Progenitor cell of endocrine pancreas (in vitro differentiated cells): Measurements from ENCODE around the gene ANXA3. TPM values are rescaled to one million over a fixed set of nuclear protein-coding genes. Genes with fewer than 3 reads are reported as not detected.

Experiments
- DNase-seq: peaks from one replicate; pipeline ENCODE4 v3.0.0; 2021; ENCODE audit warnings: low spot score; ENCODE audit not compliant: unreplicated experiment
- H3K27ac Mint-ChIP-seq: 2 replicates; pipeline ENCODE4 v1.8.0; 2021; ENCODE audit warnings: mild to moderate bottlenecking, moderate library complexity, mixed read lengths
- H3K27me3 Mint-ChIP-seq: 2 replicates; pipeline ENCODE4 v1.8.0; 2021; ENCODE audit warnings: mixed read lengths
- H3K36me3 Mint-ChIP-seq: 2 replicates; pipeline ENCODE4 v1.8.0; 2022; ENCODE audit warnings: mixed read lengths; ENCODE audit not compliant: insufficient read depth
- H3K4me1 Mint-ChIP-seq: 2 replicates; pipeline ENCODE4 v1.8.0; 2021; ENCODE audit warnings: low read depth, mixed read lengths
- H3K4me3 Mint-ChIP-seq: 2 replicates; pipeline ENCODE4 v1.8.0; 2021; ENCODE audit warnings: low read depth, mild to moderate bottlenecking, moderate library complexity, mixed read lengths
- H3K9me3 Mint-ChIP-seq: 2 replicates; pipeline ENCODE4 v1.8.0; 2021; ENCODE audit warnings: low read depth, mixed read lengths
- total RNA-seq: library from RNA; stranded (reverse); gene quantifications from 2 replicates; pipeline ENCODE4 v1.2.1, GENCODE V29; 2021
- TF ChIP-seq, protein P1 (sequence below): fragments of 200-600 bp; sonication (generic); IDR thresholded peaks from one replicate; pipeline ENCODE4 v1.5.0; 2021; ENCODE audit warnings: antibody characterized with exemption, mild to moderate bottlenecking; ENCODE audit not compliant: unreplicated experiment

Gene ANXA3
- total RNA-seq, 1 donor from 2014 or later = 108 TPM

GRCh38 chr4:78659264-78659663 lies 107.7 kb downstream of the ANXA3 start:
- H3K4me3 Mint-ChIP-seq = no peak overlapping the region
- H3K4me1 Mint-ChIP-seq = peaks cover 25% of the 10 kb centered on the region
- H3K9me3 Mint-ChIP-seq = peaks cover 4% of the 10 kb centered on the region
- no peak overlapping the region for H3K27ac Mint-ChIP-seq
- TF ChIP-seq, protein P1, sequence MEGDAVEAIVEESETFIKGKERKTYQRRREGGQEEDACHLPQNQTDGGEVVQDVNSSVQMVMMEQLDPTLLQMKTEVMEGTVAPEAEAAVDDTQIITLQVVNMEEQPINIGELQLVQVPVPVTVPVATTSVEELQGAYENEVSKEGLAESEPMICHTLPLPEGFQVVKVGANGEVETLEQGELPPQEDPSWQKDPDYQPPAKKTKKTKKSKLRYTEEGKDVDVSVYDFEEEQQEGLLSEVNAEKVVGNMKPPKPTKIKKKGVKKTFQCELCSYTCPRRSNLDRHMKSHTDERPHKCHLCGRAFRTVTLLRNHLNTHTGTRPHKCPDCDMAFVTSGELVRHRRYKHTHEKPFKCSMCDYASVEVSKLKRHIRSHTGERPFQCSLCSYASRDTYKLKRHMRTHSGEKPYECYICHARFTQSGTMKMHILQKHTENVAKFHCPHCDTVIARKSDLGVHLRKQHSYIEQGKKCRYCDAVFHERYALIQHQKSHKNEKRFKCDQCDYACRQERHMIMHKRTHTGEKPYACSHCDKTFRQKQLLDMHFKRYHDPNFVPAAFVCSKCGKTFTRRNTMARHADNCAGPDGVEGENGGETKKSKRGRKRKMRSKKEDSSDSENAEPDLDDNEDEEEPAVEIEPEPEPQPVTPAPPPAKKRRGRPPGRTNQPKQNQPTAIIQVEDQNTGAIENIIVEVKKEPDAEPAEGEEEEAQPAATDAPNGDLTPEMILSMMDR = no peak
- no peaks in the 10 kb centered on the region for H3K27me3 Mint-ChIP-seq
- H3K36me3 Mint-ChIP-seq = no peaks in the 10 kb centered on the region
- DNase-seq = no peak

GRCh38 chr4:78659665-78660064 lies 108.1 kb downstream of the ANXA3 start:
- Mint-ChIP-seq H3K27me3 (no peaks in the 10 kb centered on the region), H3K4me1 (peaks cover 28% of the 10 kb centered on the region), H3K4me3 (no peak overlapping the region), H3K27ac (no peak overlapping the region), H3K9me3 (peaks cover 4% of the 10 kb centered on the region), H3K36me3 (no peaks in the 10 kb centered on the region)
- TF ChIP-seq, protein P1 = no peak
- DNase-seq = no peak

Other genes starting within 250 kb of the ANXA3 start
- 32.5 and 35.2 TPM in 2 replicates for gene BMP2K, start 224.6 kb downstream of the ANXA3 start, total RNA-seq